ENCODE measurements around the gene KCNA10. TPM values are rescaled to one million over a fixed set of nuclear protein-coding genes. Genes with fewer than 3 reads are reported as not detected.
"Not testable (repeated sequence)": the region's sequence is repeated elsewhere in the genome, so short reads cannot be mapped to it uniquely, and the experiment has no call there.

KCNA10 gene
- total RNA-seq, 1 donor from 2014 or later = not detected

DNA sequence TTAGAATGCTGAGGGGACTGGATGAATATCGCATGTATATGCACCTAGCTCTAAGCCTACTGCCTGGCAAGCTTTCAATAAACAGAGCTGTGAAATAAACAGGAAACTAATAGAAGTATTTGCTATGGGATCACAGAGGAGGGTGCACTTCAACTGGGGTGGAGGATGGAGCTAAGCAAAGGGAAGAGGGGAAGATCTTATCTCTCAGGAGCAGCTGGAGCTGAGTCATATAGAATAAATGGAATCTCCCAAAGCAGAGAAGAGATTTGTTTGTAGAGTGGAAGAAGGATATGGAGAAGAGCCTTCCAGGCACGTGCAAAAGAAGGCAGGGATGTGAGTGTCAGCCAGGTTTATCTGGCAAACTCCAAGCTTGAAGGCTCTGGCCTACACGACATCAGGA is 17.0 kb upstream of the KCNA10 start:
- DNase-seq (ENCODE audit: low read depth) = no peak

DNA sequence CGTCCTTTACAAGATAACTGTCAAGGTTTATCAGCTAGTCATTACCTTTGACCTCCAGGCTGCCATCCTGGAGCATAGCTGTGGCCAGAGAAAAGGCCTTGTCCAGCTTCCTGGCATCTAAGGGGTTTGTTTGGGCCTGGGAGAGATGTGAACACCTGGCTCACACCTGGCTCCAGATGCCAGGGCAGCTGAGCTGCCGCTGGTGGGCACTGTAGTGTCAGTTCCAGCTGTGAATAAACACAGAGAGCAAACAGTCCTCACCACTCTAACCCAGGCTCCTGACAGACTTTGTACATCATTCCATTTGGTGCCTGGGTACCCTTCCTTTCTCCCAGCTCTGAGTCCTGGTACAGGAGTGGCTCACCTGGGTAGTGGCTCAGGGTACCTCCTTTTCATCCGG is 14.3 kb upstream of the KCNA10 start:
- DNase-seq (ENCODE audit: low read depth) = no peak

DNA sequence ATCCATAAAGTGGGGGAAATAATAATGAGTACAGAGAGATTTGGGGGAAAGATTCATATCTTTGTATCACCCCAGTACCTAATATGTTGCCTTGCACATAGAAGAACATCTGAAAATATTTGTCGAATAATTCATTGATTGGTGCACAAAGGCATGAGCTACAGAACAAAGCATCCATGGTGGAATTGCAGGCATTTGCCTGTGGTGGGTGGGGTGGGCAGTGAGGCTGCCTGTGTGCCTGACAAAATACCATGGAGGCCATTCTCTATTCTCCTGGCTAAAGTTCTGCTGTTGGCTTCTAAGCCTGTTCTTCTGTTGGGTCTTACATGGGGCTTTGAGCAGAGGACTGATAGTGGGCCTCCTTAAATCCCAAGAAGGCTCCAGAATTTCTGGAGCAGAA is 10.0 kb upstream of the KCNA10 start:
- DNase-seq (ENCODE audit: low read depth) = no peak

GRCh38 chr1:110526201-110526780 is 7.3 kb upstream of the KCNA10 start:
- no peak for DNase-seq (ENCODE audit: low read depth)

- no peak for DNase-seq (ENCODE audit: low read depth)
These were observed 6.2 kb upstream of the KCNA10 start for GRCh38 chr1:110525249-110525595.

DNA sequence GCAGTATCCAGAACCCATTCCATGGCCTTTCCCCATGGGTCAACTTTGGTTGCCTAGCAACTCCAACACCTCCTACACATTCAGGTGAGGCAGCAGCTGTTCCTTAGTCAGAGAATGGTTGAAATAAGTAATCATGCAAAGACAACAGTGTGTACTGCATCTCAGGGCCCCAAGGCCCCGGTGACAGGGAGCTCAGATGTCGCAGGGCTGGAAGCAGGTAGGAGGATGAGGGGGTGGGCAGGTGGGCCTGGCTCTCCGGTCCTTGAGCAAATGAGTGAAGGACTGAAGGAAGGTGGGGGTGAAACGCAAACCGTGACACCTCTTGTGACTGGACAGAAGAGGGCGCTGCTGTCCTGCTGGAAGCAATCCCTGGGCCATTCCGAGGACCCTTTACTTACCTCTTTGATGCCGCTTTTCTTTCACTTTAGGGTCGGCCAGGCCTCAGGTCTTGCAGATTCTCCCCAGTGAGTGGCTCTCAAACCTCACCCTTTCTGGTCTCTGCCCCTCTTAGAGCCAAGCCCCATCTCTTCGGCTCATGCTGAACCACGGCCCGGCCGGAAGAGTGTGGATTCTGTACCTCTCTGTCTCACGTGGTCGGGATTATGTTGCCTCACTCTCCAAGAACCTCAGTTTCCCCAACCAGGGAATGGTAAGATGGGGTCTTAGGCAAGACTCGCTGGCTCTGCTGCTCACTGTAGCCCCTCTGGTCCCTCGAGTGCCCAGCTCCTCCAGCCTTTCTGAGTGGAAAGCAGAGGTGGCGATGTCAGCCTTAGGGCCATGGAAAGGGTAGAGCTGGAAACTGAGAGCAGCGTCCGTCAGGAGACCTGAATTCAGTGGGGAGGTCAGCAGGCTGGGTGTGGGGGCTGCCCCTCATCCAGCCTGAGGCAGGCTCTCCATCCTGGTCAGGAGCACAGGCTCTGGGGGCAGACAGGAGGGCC is 5.6 kb upstream of the KCNA10 start:
- DNase-seq (ENCODE audit: low read depth) = no peak

GRCh38 chr1:110523011-110523410 is 4.0 kb upstream of the KCNA10 start:
- DNase-seq (ENCODE audit: low read depth) = no peak

GRCh38 chr1:110522560-110522959 is 3.6 kb upstream of the KCNA10 start:
- no peak for DNase-seq (ENCODE audit: low read depth)

GRCh38 chr1:110520827-110521226 is 1.9 kb upstream of the KCNA10 start:
- no peak for DNase-seq (ENCODE audit: low read depth)

- DNase-seq (ENCODE audit: low read depth) = no peak
These were observed 3.1 kb downstream of the KCNA10 start for GRCh38 chr1:110515891-110516290.

DNA sequence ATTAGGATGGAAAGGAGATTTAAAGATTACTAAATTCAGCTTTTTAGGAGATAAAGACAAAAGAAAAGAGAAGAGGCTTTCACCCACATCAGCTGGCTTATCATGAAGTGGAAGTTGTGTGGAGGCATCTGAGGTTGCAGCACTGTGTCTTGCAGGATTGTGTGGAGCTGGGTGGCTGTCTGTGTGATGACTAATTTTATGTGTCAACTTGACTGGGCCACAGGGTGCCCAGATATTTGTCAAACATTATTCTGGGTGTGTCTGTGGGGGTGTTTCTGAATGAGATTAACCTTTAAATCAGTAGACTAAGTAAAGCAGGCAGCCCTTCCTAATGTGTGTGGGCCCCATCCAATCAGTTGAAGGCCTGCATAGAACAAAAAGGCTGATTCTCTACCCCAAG is 3.9 kb downstream of the KCNA10 start:
- no peak for DNase-seq (ENCODE audit: low read depth)

DNA sequence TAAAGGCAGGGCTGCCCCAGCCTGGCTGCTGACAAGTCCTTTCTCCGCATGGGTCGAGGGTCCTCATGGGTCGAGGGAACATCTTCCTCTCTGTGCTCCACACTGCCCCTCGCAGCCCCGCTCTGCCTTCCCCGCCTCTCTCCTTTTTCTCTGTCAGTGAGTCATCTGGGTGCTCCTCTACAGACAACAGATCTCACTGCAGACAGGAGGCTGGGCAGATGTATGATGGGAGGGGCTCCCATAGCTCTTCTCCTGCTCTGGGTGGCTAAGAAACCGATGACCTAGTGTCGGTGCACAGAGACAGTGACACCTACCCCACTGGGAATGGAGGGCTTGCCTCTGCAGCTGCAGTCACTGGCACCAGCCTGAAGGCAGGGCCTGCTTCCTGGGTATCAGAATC is 5.5 kb downstream of the KCNA10 start:
- DNase-seq (ENCODE audit: low read depth) = no peak

DNA sequence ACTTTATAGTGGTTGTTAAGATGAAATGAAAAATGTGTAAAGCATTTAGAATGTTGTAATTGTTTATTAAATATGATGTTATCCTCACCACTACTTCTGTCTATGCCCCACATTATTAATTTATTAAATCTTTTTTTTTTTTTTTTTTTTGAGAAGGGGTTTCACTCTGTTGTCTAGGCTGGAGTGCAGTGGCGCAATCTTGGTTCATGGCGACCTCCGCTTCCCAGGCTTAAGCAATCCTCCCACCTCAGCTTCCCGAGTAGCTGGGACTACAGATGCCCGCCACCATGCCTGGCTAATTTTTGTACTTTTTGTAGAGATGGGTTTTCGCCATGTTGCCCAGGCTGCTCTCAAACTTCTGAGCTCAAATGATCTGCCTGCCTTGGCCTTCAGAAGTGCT is 7.5 kb downstream of the KCNA10 start:
- no peak for DNase-seq (ENCODE audit: low read depth)

GRCh38 chr1:110510921-110511320 is 8.1 kb downstream of the KCNA10 start:
- DNase-seq (ENCODE audit: low read depth) = not testable (repeated sequence)

DNA sequence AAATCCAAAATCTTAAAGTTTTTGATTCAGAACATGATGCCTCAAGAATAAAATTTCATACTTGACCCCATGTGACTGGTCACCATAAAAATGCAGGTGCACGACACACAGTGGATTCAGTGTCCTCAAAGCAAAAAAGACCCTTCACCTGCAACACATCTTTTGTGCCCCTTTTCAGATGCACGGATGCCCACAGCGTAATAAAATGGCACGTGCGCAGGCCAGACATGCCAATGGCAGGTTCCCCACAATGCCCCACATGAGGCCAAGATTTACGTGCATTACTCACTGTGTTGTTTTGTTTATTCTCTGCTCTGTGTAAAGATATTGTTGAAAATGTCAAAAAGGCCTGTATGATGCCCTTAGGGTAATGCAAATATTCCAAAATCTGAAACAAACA is 9.3 kb downstream of the KCNA10 start:
- DNase-seq (ENCODE audit: low read depth) = no peak

GRCh38 chr1:110508028-110508940 is 10.7 kb downstream of the KCNA10 start:
- no peak for DNase-seq (ENCODE audit: low read depth)

DNA sequence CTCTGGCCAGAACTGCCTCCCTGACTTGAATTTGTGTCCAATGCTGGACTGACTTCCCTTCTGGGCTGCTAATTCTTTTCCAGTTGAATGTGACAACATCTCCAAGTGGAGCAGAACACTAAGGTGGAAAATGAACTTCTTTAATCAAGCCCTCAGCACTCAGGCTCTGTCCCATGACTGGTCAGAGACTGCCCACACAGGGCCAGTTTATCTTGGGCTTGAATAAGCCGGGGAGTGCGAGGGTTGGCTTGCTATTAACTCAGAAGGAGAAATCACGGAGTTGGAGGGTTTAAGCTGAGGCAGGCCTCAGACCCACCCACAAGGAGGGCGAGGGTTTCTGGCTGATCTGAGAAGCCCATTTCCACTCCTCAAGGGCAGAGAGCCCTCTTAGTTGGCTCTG is 12.4 kb downstream of the KCNA10 start:
- DNase-seq (ENCODE audit: low read depth) = no peak

GRCh38 chr1:110505596-110505995 is 13.4 kb downstream of the KCNA10 start:
- no peak for DNase-seq (ENCODE audit: low read depth)

- DNase-seq (ENCODE audit: low read depth) = no peak
These were observed 14.7 kb downstream of the KCNA10 start for GRCh38 chr1:110504226-110504625.

DNA sequence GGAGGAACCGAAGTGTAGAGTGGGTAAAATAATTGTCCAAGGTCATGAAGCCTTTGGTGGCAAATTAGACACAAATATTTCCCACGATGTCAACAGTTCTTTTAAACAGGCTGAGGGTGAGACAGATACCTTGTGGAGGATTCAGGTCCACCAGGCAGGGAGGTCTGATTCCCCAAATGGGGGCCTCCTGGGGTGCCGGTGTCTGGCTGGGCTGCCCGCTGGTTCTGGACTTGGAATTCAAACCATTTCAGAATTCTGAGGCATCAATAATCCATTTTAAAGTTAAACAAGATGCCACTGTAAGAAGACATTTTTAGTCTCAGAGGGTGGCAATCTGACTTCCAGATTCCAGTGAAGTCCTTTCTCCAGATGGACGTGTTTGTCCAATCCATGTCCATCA is 15.5 kb downstream of the KCNA10 start:
- no peak for DNase-seq (ENCODE audit: low read depth)

DNA sequence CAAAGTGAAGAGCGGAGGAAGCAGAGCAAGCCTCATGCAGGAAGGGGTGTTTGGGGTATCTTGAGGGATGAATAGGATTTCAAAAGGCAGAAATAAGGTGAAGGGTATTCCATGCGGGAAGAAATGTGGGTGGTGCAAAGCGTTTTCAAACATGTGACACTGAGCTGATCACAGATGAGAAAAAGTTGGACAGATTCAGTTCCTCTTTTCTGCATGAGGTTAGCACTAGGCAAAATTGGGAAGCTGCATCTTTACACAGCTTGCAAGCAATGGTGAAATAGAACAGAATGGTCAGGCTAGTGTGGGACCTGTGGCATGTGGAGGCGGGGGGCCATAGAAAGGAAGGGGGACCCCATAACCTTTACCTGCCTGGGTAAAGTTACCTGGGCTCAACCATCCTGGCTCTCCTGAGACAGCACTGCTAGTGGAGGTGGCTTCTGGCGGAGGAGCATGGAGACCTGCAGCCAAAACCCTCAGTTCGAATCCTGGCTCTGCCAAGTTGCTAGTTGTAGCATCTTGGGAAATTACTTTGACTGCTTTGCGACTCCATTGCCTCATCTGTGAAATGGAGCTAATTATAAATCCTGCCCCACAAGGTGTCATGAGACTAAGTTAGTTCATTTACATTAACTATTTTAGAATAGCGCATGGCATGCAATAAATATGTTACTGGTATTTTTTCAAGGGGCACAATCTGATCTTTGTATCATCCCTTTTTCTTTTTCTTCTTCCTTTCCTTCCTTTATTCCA is 16.4 kb downstream of the KCNA10 start:
- DNase-seq (ENCODE audit: low read depth) = no peak

All from myocyte (in vitro differentiated cells).